ENCODE results near the gene SNX17.
A peak's percentile ranks its signal among the peaks of the same experiment; 100 is the strongest.
"Not testable (repeated sequence)": the region's sequence is repeated elsewhere in the genome, so short reads cannot be mapped to it uniquely, and the experiment has no call there.

The SNX17 gene, protein sequence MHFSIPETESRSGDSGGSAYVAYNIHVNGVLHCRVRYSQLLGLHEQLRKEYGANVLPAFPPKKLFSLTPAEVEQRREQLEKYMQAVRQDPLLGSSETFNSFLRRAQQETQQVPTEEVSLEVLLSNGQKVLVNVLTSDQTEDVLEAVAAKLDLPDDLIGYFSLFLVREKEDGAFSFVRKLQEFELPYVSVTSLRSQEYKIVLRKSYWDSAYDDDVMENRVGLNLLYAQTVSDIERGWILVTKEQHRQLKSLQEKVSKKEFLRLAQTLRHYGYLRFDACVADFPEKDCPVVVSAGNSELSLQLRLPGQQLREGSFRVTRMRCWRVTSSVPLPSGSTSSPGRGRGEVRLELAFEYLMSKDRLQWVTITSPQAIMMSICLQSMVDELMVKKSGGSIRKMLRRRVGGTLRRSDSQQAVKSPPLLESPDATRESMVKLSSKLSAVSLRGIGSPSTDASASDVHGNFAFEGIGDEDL

DNA sequence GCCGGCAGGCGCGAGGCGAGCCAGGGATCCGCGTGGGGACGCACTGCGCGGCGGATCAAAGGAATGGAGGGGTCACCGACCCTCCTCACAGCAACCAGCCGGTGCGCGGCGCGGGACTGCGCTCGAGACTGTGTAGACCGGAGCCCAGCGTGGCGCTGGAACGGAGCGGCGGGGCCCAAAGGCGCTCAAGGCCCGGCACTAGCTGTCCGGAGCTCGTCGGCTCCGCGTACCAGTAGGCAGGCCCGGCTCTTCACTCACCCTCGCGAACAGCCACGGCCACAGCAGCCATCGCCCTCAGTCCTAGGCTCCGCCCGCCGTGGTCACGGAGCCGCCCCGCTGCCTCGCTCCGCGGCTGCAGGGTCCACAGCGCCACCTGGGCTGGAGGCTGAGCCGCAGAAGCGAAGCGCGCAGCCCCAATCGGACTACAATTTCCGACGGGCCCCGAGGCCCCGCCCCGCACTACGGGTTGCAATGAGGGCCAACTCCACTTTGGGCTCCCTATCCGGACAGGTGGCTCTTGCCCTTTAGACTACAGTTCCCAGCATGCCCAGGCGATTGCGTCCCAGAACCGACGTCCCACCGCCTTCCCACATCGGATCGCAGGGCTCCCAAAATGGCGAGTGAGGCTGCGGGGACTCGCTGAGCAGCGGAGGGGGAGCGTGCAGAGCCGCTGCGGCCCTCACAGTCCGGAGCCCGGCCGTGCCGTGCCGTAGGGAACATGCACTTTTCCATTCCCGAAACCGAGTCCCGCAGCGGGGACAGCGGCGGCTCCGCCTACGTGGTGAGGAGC lies at the start of gene SNX17, which contains the start of gene EIF2B4:
TSS of gene SNX17 (plus strand) at position 591 of the 790 bp plus-strand sequence. CDS start at position 719, 128 bp downstream.
TSS of gene EIF2B4 (minus strand) at position 313 of the 790 bp plus-strand sequence. CDS start at position 289, 24 bp downstream.
- Mint-ChIP-seq H3K4me1 (ENCODE audit: low read depth) (peaks cover 38% of the 10 kb centered on the region), H3K27ac (peak within 1 kb of the TSS; percentile 100), H3K9me3 (ENCODE audit: low read depth) (no peaks in the 10 kb centered on the region), H3K4me3 (peak within 1 kb of the TSS; percentile 100), H3K27me3 (no peaks in the 10 kb centered on the region), H3K36me3 (peaks cover 17% of the 10 kb centered on the region)

DNA sequence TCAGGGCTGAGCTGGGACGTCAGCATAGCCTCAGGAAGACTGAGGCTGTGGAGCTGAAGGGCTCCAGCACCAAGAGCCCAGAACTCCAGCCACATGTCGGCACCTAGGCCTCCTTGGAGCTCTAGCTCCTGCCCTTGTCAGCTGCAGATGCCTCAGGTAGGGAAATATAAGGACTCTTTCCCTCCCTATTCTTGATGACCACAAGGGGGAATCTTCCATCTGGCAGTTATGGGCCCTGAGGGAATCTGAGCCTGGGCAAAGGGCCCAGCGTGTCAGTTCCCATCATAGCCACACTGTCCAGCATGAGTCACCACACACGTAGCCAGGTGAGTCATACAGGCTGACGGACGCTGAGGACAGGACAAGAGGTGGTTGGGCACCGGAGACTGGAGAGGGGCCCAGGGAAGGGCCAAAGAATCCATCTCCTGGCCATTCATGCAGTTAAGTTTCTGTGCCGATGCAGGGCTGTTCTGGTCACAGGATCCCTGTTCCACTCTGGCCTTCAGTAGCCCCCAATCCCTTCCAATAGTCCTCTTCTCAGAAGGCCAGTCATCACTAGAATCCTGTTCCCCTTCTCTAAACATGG lies 49.4 kb upstream of the SNX17 start:
- H3K27ac Mint-ChIP-seq = no peak overlapping the region

DNA sequence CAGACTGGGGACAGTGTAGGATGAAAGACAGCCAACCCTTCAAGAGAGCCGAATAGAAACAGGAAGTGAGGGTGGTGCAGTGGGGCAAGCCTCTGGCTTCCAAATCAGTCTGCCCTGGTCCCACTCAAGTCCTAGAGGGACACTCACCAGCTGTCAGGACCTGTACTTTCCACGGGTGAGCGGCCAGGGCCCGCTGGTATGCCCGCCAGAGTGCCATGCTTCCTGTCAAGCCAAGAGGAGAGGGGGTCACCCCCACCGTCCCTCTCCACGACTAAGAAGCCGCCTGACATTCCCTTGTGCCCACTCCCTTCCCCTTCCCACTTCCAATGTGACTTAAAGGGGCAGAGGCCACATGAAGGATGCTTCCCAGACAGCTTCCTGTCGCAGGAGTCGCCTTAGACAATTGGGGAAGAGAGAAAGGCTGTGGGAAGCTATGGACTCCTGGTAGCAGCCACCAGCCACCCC lies 48.1 kb upstream of the SNX17 start:
- H3K27ac Mint-ChIP-seq = peak overlapping the region; percentile 99
- peak overlapping the region; percentile 99 for H3K4me3 Mint-ChIP-seq
- H3K27me3 Mint-ChIP-seq = no peaks in the 10 kb centered on the region
- no peaks in the 10 kb centered on the region for H3K9me3 Mint-ChIP-seq (ENCODE audit: low read depth)
- H3K36me3 Mint-ChIP-seq = peaks cover 4% of the 10 kb centered on the region
- peaks cover 26% of the 10 kb centered on the region for H3K4me1 Mint-ChIP-seq (ENCODE audit: low read depth)

More for the DNA sequence above, 49.4 kb upstream of the SNX17 start:
- H3K4me3 Mint-ChIP-seq = peak overlapping the region; percentile 99
- H3K27me3 Mint-ChIP-seq = no peaks in the 10 kb centered on the region
- peaks cover 2% of the 10 kb centered on the region for H3K36me3 Mint-ChIP-seq
- H3K4me1 Mint-ChIP-seq (ENCODE audit: low read depth) = peaks cover 26% of the 10 kb centered on the region
- H3K9me3 Mint-ChIP-seq (ENCODE audit: low read depth) = no peaks in the 10 kb centered on the region

DNA sequence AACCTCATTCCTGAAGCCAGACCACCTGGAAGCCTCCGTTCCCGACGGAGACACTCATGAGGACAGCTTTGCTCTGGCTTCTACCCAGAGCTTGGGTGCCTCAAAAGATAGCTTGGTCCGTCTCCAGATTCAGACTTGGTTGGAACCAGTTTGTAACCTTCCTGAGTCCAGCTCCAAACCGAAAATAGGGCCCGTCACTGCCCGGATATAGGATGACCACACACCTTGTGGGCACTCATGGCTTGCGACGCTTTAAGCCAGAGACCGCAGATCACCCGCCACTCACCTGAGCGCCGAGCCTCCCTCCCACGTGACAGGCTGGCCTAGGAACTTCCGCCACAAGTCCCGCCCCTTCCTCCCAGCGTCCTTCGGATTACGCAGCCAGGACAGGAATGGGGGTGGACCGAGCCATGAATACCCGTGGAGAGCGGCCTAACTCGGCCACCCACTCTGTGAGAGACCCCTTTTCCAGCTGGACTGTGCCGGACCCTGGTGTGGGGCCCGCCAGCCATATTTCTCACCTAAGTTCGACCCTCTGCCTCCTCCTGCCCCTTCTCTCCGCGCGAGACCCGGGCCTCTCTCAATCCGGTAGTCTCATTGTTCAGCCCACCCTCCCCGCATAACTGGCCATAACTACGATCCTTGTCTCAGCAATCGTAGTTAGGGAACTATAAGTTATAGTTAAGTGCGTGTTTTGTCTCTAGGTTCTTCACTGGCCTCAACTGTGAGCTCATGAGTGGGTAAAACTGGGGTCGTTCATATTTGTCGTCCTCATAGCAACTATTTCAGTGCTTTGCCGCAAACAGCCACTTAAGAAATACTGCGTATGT lies 47.4 kb upstream of the SNX17 start, which contains the start of gene MPV17:
TSS of gene MPV17 (minus strand) at position 332 of the 830 bp plus-strand sequence. CDS start 580 bp downstream, outside the sequence.
- peaks cover 4% of the 10 kb centered on the region for H3K36me3 Mint-ChIP-seq
- peak within 1 kb of the TSS; percentile 99 for H3K27ac Mint-ChIP-seq
- H3K4me1 Mint-ChIP-seq (ENCODE audit: low read depth) = peaks cover 26% of the 10 kb centered on the region
- no peaks in the 10 kb centered on the region for H3K9me3 Mint-ChIP-seq (ENCODE audit: low read depth)
- no peaks in the 10 kb centered on the region for H3K27me3 Mint-ChIP-seq
- H3K4me3 Mint-ChIP-seq = peak within 1 kb of the TSS; percentile 99

DNA sequence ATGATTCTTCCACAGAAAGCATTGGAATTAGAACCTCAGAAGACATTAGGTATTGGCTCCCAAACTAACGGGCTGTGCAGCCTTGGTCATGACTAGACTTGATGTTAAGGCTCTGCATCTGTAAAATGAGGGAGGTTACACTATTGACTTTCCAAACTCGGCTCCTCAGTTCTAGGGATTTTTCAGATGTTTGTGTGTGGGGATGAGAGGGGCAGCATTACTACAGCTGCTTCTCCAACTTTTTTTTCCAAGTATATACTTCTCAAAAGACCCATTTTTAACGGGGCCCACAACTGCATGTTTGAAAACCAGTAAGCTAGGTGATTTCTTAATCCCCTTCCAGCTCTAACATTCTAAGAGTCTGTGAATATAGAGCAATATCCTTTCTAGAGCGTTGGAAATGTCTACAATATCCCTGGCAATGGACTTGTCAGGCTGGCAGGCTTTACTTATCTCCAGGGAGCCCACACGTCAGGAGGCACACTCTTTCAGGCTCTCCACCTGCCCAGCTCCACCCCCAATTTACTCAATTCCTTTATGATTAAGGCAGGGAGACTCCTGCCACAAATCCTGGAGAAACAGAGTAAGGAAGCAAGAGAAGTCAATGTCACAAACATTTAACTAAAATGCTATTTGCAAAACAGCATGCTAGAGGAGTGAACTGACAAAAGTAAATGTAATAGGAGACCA lies 46.7 kb upstream of the SNX17 start:
- peak overlapping the region; percentile 99 for H3K27ac Mint-ChIP-seq

DNA sequence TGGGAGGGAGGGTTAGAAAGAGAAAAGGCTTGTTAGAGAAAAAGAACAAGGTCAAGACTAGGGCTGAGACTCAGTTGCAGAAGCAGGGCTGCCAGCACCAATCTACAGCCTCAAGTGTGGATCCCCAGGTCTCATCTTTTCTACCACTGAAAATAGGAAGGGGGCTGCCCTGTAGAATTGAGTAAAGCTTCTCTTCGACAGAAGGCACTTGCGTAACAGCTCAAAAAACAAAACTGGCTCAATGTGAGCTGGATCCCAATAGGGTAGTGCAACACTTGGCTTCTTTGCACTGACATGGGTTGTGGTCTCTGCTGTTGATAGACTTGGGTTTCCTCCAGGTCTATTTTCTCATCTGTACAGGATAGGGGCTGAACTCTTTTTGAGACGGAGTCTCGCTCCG lies 45.7 kb upstream of the SNX17 start:
- peaks cover 26% of the 10 kb centered on the region for H3K4me1 Mint-ChIP-seq (ENCODE audit: low read depth)
- H3K27ac Mint-ChIP-seq = peak overlapping the region; percentile 62
- peak overlapping the region; percentile 99 for H3K4me3 Mint-ChIP-seq
- no peaks in the 10 kb centered on the region for H3K9me3 Mint-ChIP-seq (ENCODE audit: low read depth)
- H3K36me3 Mint-ChIP-seq = peaks cover 8% of the 10 kb centered on the region
- H3K27me3 Mint-ChIP-seq = no peaks in the 10 kb centered on the region

More for the DNA sequence above, 46.7 kb upstream of the SNX17 start:
- Mint-ChIP-seq H3K4me1 (ENCODE audit: low read depth) (peaks cover 26% of the 10 kb centered on the region), H3K4me3 (peak overlapping the region; percentile 99), H3K9me3 (ENCODE audit: low read depth) (no peaks in the 10 kb centered on the region), H3K36me3 (peaks cover 8% of the 10 kb centered on the region), H3K27me3 (no peaks in the 10 kb centered on the region)

DNA sequence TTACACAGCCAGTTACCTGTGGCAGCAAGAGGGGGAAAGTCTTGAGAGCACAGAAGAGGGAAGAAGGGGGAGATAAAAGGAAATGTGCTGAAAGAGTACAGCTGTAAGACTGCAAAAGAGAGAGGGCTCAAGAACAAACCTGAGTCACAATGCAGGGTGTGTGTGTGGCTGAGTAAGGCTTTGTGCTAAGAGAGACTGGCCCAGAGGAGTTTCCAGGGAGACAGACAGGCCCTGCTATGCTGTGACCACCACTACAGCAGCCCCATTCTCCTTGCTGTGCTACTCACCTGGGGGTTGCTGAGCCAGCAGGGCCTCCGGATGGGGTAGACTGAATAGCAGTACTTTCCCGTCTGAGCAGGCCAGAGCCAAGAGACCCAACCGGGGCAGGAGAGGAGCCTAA lies 35.1 kb upstream of the SNX17 start:
- no peak overlapping the region for H3K4me3 Mint-ChIP-seq
- no peak overlapping the region for H3K27ac Mint-ChIP-seq
- H3K9me3 Mint-ChIP-seq (ENCODE audit: low read depth) = no peaks in the 10 kb centered on the region
- peaks cover 3% of the 10 kb centered on the region for H3K36me3 Mint-ChIP-seq
- H3K27me3 Mint-ChIP-seq = no peaks in the 10 kb centered on the region
- H3K4me1 Mint-ChIP-seq (ENCODE audit: low read depth) = no peaks in the 10 kb centered on the region

DNA sequence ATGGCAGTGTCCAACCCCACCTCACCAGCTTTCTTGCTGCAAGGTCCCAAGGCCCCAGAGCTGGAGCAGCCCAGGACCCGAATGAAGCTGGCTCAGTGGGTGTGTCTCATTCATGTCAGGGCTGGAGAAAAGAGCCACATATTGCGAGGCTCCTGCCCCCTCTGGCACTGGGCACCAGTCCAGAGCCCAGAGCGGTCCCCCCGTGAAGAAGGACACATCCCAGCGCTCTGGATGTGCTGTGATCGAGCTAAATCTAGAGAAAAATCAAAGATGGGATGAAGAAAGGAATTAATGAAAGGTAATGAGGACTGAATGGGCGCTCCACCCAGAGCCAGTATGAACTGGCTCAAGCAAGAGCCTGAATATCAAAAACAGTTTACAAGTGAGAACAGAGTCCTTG lies 34.2 kb upstream of the SNX17 start:
- no peak overlapping the region for H3K4me3 Mint-ChIP-seq
- no peaks in the 10 kb centered on the region for H3K4me1 Mint-ChIP-seq (ENCODE audit: low read depth)
- no peak overlapping the region for H3K27ac Mint-ChIP-seq
- H3K36me3 Mint-ChIP-seq = peaks cover 3% of the 10 kb centered on the region
- no peaks in the 10 kb centered on the region for H3K27me3 Mint-ChIP-seq
- H3K9me3 Mint-ChIP-seq (ENCODE audit: low read depth) = no peaks in the 10 kb centered on the region

DNA sequence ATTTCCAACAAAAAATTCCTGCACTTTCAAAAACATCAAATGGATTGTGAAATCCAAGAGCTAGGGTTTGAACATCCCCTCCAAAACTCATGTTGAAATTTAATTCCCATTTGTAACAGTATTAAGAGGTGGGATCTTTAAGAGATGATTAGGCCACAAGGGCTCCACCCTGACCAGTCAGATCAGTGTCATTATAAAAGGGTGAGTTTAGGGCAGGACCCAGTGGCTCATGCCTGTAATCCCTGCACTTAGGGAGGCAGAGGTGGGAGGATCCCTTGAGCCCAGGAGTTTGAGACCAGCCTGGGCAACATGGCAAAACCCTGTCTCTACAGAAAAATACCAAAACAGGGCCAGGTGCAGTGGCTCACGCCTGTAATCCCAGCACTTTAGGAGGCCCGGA lies 22.8 kb upstream of the SNX17 start:
- Mint-ChIP-seq H3K4me1 (ENCODE audit: low read depth) (peaks cover 38% of the 10 kb centered on the region), H3K9me3 (ENCODE audit: low read depth) (no peaks in the 10 kb centered on the region), H3K4me3 (no peak overlapping the region), H3K27me3 (no peaks in the 10 kb centered on the region), H3K36me3 (peaks cover 2% of the 10 kb centered on the region), H3K27ac (no peak overlapping the region)

DNA sequence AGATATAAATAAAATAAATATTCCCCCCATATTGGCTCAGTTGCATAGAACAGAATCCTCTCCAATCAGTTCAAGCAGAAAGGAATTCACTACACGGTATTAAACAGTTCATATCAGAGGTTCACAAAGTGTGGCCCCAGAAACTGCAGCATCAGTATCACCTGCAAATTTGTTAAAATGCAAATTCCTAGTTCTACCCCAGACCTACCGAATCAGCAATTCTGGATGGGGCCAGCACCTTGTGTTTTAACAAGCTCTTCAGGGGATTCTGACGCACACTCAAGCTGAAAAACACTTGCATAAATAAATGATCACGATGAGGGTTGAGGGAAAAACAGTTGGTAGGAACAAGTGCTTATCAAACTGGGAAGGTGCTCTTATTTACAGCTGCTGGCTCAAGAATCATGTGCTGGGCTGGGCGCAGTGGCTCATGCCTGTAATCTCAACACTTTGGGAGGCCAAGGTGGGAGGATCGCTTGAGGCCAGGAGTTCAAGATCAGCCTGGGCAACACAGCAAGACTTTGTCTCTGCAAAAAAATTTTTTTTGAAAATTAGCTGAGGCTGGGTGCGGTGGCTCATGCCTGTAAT lies 20.2 kb upstream of the SNX17 start:
- H3K4me3 Mint-ChIP-seq = peak overlapping the region; percentile 17
- peaks cover 2% of the 10 kb centered on the region for H3K36me3 Mint-ChIP-seq
- peaks cover 55% of the 10 kb centered on the region for H3K4me1 Mint-ChIP-seq (ENCODE audit: low read depth)
- no peaks in the 10 kb centered on the region for H3K9me3 Mint-ChIP-seq (ENCODE audit: low read depth)
- H3K27ac Mint-ChIP-seq = no peak overlapping the region
- no peaks in the 10 kb centered on the region for H3K27me3 Mint-ChIP-seq

DNA sequence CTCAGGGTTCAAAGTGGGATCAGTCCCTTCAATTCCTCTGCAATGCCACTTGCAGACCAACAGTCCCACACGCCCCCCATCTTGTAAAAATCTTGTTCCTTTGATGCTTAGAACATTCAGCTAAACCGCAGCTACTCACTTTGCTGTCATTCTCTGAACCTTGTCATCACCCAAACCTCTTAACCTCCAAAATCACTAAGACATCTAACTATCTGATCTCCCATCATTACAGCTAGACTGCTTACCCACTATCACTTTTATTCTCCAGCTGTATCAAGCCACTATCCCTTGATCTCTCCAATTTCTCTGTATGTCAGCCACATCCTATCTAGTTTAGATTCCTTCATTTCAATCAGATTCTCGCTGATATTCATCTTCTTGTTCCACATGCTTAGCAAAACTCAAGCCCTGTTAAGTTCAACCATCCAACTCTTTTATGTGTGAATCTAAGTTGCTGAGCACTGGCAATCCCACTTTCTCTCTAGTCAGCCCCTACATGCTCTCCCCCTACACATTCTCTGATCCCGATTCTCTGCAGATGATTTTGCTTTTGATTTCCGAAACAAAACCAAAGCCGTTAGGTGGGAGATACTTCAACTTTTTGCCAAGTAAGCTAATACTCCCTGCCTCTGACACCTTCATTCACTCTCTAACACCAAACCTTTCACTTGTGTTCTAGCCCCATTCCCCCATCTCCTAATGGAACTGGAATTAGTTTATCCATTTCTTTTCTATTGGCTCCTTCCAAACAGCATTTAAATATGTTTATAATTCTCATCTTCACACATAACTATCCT lies 18.4 kb upstream of the SNX17 start:
- Mint-ChIP-seq H3K27me3 (no peaks in the 10 kb centered on the region), H3K4me3 (peak overlapping the region; percentile 30), H3K36me3 (peaks cover 2% of the 10 kb centered on the region), H3K27ac (peak overlapping the region; percentile 34), H3K4me1 (ENCODE audit: low read depth) (peaks cover 59% of the 10 kb centered on the region), H3K9me3 (ENCODE audit: low read depth) (no peaks in the 10 kb centered on the region)

DNA sequence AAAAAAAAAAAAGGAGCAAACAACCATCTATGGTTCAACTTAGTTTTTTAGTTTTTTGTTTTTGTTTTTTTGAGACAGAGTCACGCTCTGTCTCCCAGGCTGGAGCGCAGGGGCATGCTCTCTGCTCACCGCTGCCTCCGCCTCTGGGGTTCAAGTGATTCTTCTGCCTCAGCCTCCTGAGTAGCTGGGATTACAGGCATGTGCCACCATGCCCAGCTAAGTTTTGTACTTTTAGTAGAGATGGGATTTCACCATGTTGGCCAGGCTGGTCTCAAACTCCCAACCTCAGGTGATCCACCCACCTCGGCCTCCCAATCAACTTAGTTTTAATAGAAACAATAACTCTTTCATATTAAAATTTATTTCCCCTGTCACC lies 17.0 kb upstream of the SNX17 start:
- H3K4me1 Mint-ChIP-seq (ENCODE audit: low read depth) = peaks cover 59% of the 10 kb centered on the region
- H3K27ac Mint-ChIP-seq; H3K27me3 Mint-ChIP-seq; H3K4me3 Mint-ChIP-seq; H3K36me3 Mint-ChIP-seq; H3K9me3 Mint-ChIP-seq (ENCODE audit: low read depth): not testable (repeated sequence)
